Stimulated activated naive CD4-positive, alpha-beta T cell (primary cell): ENCODE data around the gene MINAR2.

Source experiments
- DNase-seq, 6 experiments: peaks; one replicate each; lab custom pipeline; 2025; lab: John Stamatoyannopoulos, UW

The MINAR2 gene

GRCh38 chr5:129747572-129748407 is at the start of gene MINAR2:
Gene MINAR2 (plus strand): TSS chr5:129748094. CDS start chr5:129748191, 97 bp downstream.
- no peak for DNase-seq

- DNase-seq = no peak
Observed at GRCh38 chr5:129698661-129699060, 49.2 kb upstream of the MINAR2 start.

- DNase-seq = no peak
Observed at GRCh38 chr5:129716235-129716634, 31.7 kb upstream of the MINAR2 start.

DNA sequence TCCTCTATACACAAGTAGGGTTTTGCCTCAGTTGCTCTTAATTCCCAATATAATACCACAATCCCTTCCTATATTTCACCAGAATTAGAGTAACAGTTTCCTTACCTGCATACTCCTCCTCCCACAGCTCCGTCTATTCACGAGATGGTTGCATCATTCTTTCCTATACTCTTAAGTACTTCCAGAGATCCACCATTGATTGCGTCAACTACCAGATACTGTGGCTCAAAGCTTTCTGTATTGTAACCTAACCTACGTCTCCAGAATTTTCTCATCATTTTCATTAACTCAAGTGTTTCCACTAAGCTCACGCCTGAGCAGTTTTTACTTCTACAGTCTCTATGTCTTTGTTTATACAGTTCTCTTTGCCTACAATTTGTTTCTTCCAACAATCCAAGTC is 31.2 kb upstream of the MINAR2 start:
- no peak for DNase-seq

DNA sequence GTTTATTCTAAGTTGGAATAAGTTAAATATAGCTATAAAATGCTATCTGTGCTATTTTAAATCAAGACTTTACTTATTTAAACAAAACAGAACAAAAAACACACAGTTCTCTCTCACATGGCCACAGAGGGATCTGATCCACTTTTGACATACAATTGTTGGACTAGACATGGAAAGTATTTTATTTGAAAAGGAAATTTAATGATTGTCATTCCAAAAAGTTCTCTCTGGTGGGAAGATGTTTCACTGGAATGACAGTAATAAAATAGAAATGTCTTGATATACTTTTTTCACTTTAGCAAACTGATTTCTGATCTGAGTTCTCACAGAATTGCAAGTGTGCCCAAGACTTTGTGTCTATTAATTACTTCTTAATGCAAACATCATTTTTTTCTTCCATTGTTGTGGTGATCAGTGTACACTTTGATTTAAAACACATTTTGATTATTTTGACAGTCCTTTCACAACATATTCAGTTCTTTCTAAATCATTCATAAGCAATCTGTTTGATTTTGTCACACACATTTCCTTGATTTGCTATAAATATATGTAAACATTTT is 30.1 kb upstream of the MINAR2 start:
- no peak for DNase-seq

DNA sequence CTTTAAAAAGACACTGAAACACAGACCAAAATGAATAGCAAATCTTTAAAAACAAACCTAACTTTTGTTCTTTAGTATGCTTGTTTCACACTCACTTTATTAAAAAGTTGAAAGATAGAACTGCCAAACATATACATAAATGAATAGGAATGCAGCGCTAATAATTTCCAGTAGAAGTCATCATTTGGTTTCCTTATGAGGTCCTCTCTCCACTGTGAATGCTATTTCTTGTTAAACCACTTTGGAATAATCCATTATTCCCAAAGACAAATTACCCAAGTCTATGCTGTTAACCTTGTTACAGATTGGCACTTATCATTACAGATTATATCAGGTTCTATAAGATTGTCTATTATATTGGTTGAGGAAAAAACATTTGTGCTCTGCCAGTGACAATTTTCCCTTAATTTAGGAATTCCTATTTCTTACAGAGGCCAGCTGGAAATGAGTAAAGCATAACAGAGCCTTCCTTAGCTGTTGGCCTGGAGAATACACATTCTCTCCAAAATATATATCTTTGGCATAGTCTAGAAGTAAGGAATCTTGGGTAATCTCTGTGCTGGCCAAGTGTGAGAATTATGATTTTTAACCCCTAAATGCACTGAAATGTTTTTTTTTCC is 29.3 kb upstream of the MINAR2 start:
- no peak for DNase-seq

- DNase-seq = no peak
Observed at GRCh38 chr5:129724222-129724621, 23.7 kb upstream of the MINAR2 start.

- no peak for DNase-seq
Observed at GRCh38 chr5:129724647-129725046, 23.2 kb upstream of the MINAR2 start.

GRCh38 chr5:129739773-129740172 is 8.1 kb upstream of the MINAR2 start:
- no peak for DNase-seq

DNA sequence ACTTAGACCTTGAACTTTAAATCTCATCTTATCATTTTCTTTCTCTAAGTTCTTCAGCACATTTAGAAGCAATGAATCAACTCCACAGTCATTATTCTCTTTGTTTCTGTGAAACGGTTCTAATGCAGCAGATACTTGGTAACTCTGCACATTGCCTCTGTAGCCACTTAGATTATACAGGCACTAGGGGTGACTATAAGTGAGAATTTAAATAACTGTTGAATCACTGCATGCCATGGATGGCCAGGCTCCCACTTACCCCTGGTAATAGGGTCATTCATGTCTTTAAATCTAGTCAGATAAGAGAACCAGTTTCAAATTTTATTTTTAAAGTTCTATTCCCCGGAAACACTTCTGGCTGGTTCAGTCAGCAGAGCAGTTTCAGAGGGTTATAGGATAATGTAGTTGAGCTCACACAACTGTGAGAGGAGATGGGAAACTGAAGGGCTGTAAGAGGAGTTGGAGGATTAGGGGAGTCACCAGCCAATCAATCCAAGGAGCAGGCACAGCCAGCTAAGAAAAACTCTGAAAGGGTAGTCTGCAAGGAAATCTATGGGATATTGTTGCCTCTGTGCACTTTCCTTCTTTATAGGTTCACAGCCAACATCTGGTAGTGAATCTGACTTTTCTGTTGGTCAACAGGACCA is 4.2 kb upstream of the MINAR2 start:
- no peak for DNase-seq

GRCh38 chr5:129745997-129746396 is 1.9 kb upstream of the MINAR2 start:
- no peak for DNase-seq

DNA sequence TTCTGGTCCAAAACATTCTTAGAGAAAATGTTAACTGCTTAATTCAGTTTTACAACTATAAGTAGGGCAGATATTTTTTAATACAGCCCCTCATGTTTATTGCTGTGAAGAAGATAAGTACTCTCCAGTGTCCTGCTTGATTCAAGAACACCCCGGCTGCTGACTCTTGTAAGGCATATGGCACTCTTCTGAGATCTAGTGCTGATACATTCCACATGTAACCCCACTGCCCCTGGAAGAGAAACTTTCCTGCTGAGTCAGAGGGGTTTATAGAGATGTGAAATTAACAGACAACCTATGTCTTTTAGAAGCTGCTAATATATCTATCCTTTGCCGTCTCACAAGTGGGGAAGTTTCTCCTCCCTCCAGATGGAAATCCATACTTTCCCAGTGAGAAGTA is 1.0 kb upstream of the MINAR2 start:
- no peak for DNase-seq

DNA sequence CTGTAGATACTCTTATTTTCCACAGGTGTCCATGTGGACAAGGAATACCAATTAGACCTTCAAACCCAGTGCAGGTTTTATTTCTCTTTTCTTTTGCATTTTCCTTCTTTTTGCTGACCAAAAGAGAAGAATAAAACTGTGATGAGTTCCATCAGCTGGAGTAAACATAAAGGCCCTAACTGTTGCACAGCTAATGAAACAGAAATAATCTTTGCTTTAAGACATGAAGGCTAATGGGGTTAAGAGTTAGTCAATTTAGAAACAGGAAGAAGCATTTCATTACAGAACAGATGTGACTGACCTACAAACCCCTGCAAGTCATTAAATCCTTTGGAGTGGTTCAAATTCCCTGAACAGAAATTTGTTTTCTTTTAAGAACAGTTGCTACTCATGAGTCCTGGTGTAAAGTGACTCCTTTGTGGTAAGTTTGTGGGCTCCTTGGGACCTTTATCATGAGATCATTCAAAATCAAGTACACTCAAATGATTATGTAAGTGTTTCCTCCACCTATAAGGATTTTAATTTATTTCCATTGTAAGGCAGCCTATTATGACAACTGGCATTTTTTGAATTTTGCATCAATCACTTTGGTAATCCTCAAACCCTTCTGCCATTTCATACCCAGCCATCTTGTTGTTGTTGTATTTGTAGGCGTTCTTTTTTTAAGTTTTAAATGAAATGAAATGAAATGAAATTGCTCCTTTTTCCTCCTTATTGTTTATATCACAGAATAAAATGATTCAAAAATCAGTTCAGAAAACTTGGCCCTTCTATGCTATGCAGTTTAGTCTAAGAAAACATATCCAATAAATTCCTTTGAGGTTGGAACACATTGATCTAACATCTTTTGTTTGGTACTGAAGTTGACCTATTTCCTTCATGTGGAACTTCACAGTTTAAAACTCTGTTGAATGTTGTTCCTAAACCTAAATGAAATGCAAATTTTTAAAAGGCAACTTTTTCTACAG is 1.3 kb downstream of the MINAR2 start:
- DNase-seq = no peak

DNA sequence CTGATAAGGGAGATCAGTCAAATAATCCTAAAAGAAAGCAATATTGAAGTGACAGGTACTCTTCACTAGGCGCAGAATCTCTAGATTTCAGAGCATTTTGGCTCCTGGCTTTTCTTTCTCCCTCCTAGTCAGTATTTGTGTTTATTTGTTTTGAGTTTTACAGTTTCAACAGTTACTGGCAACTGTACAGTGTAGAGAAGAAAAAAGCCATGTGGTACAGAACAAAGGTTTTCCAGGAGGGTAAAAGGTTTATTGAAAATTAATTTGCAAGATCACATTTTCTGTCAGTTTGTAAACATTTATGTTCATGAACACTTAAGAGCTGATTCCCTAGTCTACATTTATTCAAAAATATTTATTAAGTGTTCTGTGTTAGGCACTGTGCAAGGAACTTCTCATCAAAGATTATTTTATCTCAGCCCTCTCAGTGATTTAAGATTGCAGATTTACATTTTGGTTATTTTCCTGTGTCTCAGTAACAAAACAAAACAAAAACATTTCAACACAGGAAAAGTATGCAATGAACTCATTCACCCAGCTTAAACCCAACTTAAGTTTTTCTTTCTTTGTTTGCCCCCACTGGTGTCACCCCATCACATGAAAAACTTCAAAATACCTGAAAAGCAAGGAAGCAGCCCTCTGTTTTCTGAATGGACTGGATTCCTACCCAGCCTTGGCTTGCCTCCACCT is 12.9 kb downstream of the MINAR2 start:
- DNase-seq = no peak

GRCh38 chr5:129763651-129764050 is 15.8 kb downstream of the MINAR2 start:
- no peak for DNase-seq

DNA sequence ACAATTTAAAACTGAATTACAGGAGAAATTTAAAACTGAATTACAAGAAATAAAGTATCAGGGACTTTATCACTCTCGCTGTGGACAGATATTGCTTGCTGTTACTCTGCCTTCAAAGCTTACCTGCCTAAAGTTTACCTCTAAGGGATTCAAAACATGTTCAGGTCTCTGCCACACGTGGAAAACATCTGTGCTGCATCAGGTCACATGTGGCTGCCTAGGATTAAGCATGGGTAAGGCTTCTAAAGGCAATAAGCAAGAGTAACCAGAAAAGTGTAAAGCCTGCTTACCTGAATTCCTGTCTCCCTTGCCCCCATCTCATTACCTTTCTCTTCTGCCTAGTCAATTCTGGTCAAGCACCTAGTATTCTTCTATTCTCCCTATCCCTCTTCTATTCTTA is 18.9 kb downstream of the MINAR2 start:
- DNase-seq = no peak

GRCh38 chr5:129767927-129768380 is 20.1 kb downstream of the MINAR2 start:
- DNase-seq = peak in 4 of 6 experiments; percentile 0 to 56 (median 32)

DNA sequence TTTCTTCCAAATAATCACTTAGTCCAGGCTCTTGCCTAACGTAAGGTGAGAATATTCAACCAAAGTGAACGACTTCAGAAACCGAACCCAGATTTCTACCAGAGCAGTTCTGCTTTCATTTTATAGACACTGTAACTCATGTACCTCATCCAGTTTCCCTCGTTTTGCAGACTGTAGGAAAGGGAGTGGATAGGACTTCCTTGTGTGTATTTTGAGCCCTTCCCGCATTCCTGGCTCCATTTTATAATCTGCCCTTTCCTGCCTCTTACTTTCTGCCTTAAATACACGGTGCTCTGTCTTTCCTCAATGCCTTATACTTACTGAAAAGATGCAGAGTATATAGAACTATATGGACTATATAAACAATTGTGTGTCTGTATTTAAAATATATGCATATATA is 20.8 kb downstream of the MINAR2 start:
- no peak for DNase-seq

- DNase-seq = no peak
Observed at GRCh38 chr5:129770024-129770820, 22.3 kb downstream of the MINAR2 start.
